Smooth muscle cell of the brain vasculature (primary cell): Measurements from ENCODE around the gene PRKAG2.

Source experiments
- DNase-seq: peaks from one replicate; pipeline ENCODE4 v3.0.0-alpha.2; 2012; ENCODE audit warnings: low read depth, low spot score

Gene PRKAG2

DNA sequence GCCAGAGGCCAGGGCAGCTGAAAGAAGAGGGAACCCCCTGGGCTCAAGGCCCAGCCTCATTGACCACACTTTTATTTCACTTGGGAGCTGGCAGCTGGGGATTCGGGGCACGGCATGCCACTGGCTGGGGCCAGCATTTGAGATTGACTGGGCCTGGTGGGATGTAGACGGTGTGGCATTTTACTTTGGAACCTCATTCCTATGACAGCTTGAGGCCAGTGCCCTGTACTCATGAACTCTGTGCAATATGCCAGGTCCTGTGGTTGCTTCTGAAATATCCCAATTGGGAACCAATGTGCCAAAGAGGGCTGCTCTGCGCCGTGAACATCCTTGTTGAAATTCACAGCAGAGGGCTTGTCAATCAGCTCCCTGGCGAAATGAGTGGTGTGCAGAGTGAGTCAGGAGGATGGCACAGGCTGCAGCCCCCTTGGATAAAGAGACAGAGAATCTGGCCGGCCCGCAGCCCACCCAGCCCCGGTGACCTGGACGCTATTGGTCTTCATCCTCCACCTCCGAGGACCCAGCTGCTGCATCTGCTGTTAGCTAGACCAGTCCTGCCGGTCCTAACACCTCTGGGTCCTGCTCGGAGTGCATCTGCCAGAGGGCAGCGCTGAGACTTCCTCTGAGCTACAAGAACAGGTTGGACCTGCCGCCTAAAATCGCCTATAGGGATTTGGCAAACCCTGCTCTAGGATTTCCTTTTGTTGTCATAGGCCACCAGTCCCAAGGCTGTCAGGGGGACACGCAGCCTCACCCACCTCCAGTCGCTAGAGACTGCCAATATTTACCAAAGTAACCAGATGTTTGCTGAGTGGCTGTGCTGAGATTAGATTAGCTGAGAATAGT is 58.0 kb downstream of the PRKAG2 start:
- no peak for DNase-seq

GRCh38 chr7:151817981-151818673 is 58.8 kb downstream of the PRKAG2 start:
- no peak for DNase-seq

DNA sequence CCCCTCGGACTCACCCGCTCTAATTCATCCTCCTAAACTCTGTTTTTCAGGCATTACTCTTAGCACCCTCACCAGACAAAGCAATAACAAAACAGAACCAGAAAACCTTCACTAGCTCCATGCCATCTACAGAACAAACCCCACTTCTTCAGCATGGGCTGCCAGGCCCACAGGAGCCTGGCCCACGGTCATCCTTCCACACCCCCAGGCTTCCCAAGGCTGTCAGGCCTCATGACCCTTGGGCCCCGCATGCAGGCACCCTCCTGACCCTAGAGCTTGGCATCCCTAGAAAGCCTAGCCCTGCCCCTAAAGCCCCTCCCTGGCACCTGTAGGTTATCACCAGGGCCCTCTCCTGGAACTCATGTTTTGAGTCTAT is 59.6 kb downstream of the PRKAG2 start:
- no peak for DNase-seq

GRCh38 chr7:151816562-151817314 is 60.2 kb downstream of the PRKAG2 start:
- DNase-seq, result no peak

GRCh38 chr7:151815419-151815818 is 61.5 kb downstream of the PRKAG2 start:
- DNase-seq, result no peak

- no peak for DNase-seq
Measured at GRCh38 chr7:151814400-151815009, 62.4 kb downstream of the PRKAG2 start.

DNA sequence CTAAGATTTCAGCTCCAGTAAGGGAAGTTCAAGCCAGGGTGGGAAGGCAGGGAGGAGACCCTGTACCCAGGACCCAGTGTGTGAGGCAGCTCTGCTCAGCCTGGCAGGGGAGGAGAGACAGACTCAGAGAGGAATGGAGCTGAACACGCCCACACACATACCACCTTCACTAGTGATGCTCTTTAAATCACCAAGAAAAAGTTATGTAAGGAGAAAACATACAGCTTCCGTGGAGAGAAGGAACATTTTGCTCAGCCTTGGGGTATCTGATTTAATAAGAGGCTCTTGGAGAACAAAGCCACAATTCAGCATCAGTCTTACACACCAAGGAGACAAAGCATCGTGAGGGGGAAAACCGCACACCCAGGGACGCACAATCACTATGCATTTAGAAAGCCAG is 62.9 kb downstream of the PRKAG2 start:
- DNase-seq, result no peak

DNA sequence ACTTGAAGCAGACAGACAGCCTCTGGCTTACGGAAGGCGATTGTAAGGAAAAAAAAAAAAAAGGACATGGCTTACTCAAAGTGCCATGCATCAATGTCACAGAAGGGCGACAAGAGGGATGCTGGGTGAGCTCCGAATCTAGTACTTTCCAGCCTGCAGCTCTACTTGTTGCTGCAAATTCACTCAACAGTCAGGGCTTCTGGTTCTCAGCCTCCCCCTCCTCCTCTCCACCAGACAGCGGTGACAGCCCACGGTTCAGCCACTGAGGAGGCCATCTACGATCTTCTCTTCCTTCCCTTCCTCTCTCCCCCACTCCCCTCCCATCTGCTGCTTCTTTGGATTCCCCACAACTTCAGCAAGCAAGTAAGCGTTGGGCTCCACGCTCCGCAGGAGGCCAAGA is 63.5 kb downstream of the PRKAG2 start:
- no peak for DNase-seq

- DNase-seq, result no peak
Measured at GRCh38 chr7:151812967-151813366, 63.9 kb downstream of the PRKAG2 start.

GRCh38 chr7:151810441-151811232 is 66.3 kb downstream of the PRKAG2 start:
- DNase-seq, result no peak

- no peak for DNase-seq
Measured at GRCh38 chr7:151809864-151810170, 67.1 kb downstream of the PRKAG2 start.

GRCh38 chr7:151809146-151809863 is 67.6 kb downstream of the PRKAG2 start:
- DNase-seq, result no peak

DNA sequence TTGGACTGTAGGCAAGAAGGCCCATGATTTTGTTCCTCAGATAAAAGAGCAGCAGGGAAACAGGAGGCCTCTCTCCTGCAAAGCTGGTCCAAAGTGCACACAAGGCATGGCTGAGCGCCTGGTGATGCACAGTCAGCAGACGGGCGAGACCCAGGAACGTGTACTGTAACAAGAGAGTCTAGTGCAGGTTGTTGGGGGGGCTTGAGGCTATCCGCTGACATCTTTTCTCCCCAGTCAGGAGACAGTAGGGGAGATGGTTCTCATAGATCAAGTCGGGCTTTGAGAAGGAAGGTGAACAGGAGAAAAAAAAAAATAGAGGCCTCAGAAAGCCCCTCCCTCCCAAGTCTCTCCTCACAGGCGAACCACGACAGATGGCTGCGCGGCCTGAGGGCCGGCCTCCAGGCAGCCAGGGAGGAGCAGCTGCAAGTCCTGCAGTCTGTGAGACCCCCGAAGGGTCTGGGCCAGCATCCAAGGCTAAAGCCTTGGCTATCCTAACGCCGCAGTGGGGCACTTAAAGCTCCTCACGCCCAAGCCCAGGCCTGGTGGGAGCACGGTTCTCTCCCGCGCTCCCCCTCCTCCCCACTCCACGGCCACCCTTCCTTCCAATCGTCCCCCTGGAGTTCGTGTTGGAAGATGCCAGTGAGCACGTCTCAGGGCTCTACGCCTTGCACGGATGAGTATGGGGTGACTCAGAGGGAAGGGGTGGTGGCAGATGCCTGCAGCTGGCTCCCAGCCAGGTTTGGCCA is 68.3 kb downstream of the PRKAG2 start:
- no peak for DNase-seq

DNA sequence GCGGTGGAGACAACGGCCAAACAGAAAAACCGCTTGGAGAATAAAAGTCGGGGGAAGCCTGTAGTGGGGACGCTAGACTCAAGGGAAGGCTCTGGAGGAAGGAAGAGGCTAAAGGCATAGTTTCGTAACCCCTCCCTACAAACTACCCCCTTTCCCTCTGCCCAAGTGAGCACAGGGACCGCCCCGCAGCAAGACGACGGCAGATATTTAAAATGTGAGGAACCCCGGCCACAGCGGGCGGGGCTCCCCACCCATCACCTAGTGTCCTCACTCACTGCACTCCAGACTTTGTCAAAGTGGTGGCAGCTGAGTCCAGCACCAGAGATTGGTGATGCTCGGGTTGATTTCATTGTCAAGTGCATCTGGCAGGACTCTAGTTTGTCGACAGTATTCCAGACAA is 69.1 kb downstream of the PRKAG2 start:
- DNase-seq, result no peak

GRCh38 chr7:151806952-151807775 is 69.8 kb downstream of the PRKAG2 start:
- DNase-seq, result no peak

DNA sequence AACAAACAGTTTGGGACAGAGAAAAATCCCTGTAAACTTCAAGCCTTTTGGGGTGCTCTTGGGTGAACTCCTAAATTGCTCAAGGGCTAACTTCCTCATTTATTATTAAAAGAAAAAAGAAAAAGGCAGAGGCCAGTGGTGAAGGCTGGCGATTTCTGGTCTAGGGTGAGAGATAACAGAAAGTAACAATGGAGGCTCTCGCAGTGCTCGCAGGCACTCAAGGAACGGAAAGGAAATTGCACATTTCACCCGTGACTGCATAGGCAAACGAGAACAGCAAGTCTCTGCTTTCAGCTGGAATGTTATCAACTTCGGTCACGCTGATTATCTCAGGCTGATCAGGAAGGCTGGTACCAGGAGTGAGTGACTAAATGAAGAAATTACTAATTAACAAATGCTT is 70.7 kb downstream of the PRKAG2 start:
- no peak for DNase-seq

GRCh38 chr7:151805191-151805590 is 71.7 kb downstream of the PRKAG2 start:
- no peak for DNase-seq

GRCh38 chr7:151804756-151805155 is 72.2 kb downstream of the PRKAG2 start:
- no peak for DNase-seq

GRCh38 chr7:151803841-151804240 is 73.1 kb downstream of the PRKAG2 start:
- no peak for DNase-seq
